ENCODE results near the gene PARD3. TPM values are rescaled to one million over a fixed set of nuclear protein-coding genes. Genes with fewer than 3 reads are reported as not detected.
A peak's percentile ranks its signal among the peaks of the same experiment; 100 is the strongest.

PARD3 gene
- total RNA-seq, 2 donors from 2014 or later, result 59.6 to 74.6 TPM

DNA sequence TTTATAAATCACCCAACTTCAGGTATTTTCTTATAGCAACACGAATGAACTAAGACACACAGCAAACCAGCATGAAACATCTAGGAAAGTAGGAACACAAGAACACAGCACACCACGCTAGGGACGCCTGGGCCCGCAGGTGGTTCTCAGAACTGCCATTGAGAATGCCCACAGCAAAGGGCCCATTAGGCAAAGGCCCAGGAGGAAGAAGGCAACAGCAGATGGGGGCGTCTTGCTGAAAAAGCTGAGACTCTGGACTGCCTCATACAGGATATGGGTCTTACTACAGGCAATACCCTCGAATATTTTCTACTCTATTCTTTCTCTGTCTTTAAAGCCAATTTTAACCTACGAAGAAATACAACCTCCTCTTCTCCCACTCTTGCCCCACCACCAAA is 77.3 kb downstream of the PARD3 start:
- H3K27me3 Mint-ChIP-seq (ENCODE audit: insufficient read depth), result no peaks in the 10 kb centered on the region
- WGBS, 2 experiments (ENCODE audit: insufficient coverage in 1 of 2, insufficient read length in 1 of 2), result 88 to 89% methylated on average over 7 of the region's 7 CpGs
- no peak for DNase-seq
- Histone ChIP-seq H3K36me3 (ENCODE audit: control insufficient read depth, insufficient read depth, low read length) (no peaks in the 10 kb centered on the region), H3K4me3 (ENCODE audit: low read length) (peak overlapping the region; percentile 10), H3K27me3 (ENCODE audit: control insufficient read depth, insufficient read depth, low read length, poor library complexity, severe bottlenecking) (no peaks in the 10 kb centered on the region), H3K9me3 (ENCODE audit: control insufficient read depth, low read length) (no peaks in the 10 kb centered on the region), H3K27ac (ENCODE audit: low read depth, low read length) (no peak overlapping the region), H3K4me1 (ENCODE audit: control insufficient read depth, insufficient read depth, low read length) (peaks cover 11% of the 10 kb centered on the region), H3K9ac (ENCODE audit: extremely low read depth, low read length, poor library complexity, severe bottlenecking) (no peak overlapping the region)
- H3K4me3 Mint-ChIP-seq, result peak overlapping the region; percentile 29
- H3K36me3 Mint-ChIP-seq (ENCODE audit: low read depth), result no peaks in the 10 kb centered on the region
- TF ChIP-seq, protein P1, sequence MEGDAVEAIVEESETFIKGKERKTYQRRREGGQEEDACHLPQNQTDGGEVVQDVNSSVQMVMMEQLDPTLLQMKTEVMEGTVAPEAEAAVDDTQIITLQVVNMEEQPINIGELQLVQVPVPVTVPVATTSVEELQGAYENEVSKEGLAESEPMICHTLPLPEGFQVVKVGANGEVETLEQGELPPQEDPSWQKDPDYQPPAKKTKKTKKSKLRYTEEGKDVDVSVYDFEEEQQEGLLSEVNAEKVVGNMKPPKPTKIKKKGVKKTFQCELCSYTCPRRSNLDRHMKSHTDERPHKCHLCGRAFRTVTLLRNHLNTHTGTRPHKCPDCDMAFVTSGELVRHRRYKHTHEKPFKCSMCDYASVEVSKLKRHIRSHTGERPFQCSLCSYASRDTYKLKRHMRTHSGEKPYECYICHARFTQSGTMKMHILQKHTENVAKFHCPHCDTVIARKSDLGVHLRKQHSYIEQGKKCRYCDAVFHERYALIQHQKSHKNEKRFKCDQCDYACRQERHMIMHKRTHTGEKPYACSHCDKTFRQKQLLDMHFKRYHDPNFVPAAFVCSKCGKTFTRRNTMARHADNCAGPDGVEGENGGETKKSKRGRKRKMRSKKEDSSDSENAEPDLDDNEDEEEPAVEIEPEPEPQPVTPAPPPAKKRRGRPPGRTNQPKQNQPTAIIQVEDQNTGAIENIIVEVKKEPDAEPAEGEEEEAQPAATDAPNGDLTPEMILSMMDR (conservative IDR thresholded peaks at IDR 0.05), result peak; percentile 46
- peaks cover 39% of the 10 kb centered on the region for H3K4me1 Mint-ChIP-seq
- peak overlapping the region; percentile 71 for H3K27ac Mint-ChIP-seq
- no peaks in the 10 kb centered on the region for H3K9me3 Mint-ChIP-seq

DNA sequence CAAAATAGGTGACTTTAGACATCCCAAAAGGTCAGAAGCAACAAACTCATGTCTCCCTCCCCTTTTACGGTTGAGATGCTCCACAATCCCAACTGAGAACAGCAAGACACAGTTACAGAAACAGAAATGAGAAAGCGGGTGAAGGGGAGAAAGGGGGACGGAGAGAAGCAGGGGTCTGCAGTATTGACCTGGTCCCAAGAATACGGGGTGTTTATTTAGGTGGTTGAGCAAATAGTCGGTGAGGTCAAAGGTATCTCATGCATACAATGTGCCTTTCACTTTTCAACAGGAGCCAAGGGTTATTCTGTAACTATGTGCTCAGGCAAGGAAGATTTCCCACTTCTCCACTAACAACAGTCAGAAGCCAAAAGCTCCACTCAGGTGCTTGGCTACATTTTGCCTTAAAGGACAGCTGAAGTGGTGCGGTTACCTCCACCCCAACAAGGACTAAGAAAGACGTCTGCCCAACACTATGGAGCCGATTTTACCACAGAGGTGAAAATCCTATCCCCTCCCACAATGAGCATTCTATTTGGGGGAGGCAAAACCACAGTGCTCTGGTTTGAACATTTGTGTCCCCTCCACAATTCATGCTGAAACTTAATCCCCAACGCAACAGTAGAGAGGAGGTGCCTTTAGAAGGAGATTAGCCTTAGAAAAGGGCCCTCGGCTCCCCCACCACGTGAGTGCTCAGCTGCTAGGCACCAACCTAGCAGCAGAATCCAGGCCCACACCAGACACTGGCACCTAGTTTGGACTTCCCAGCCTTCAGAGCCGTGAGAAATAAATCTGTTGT is 77.9 kb downstream of the PARD3 start:
- H3K9me3 Mint-ChIP-seq, result no peaks in the 10 kb centered on the region
- H3K27ac ChIP-seq (ENCODE audit: low read depth, low read length), result no peak overlapping the region
- H3K4me3 Mint-ChIP-seq, result peak overlapping the region; percentile 29
- 68 to 69% methylated on average over 2 to 12 of the region's 12 CpGs for WGBS, 2 experiments (ENCODE audit: insufficient coverage in 1 of 2, insufficient read length in 1 of 2)
- H3K9ac ChIP-seq (ENCODE audit: extremely low read depth, low read length, poor library complexity, severe bottlenecking), result no peak overlapping the region
- TF ChIP-seq, protein P1 (conservative IDR thresholded peaks at IDR 0.05), result no peak
- no peak for DNase-seq
- no peaks in the 10 kb centered on the region for H3K27me3 Mint-ChIP-seq (ENCODE audit: insufficient read depth)
- H3K4me1 Mint-ChIP-seq, result peaks cover 44% of the 10 kb centered on the region
- no peaks in the 10 kb centered on the region for H3K36me3 Mint-ChIP-seq (ENCODE audit: low read depth)
- peak overlapping the region; percentile 71 for H3K27ac Mint-ChIP-seq
- no peaks in the 10 kb centered on the region for H3K9me3 ChIP-seq (ENCODE audit: control insufficient read depth, low read length)
- no peaks in the 10 kb centered on the region for H3K27me3 ChIP-seq (ENCODE audit: control insufficient read depth, insufficient read depth, low read length, poor library complexity, severe bottlenecking)
- no peaks in the 10 kb centered on the region for H3K36me3 ChIP-seq (ENCODE audit: control insufficient read depth, insufficient read depth, low read length)
- peaks cover 11% of the 10 kb centered on the region for H3K4me1 ChIP-seq (ENCODE audit: control insufficient read depth, insufficient read depth, low read length)
- H3K4me3 ChIP-seq (ENCODE audit: low read length), result peak overlapping the region; percentile 10

DNA sequence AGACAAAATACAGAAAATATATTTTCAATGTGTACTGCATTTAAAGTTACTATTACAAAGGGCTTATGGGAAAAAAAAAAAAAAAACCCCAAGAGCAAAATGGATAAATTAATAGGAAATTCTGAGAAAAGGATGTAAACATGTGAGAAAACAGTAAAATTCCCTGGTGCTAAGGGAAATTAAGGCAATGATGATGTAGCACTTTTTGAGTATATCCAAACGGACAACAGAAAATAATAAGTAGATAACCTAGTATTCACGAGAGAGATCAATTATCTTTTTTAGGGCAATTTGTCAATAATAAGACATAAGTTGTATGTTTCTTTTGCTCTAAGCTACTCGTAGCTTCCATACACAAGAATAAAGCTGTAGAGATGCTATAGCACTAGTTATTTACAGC is 80.2 kb downstream of the PARD3 start:
- no peaks in the 10 kb centered on the region for H3K9me3 Mint-ChIP-seq
- Histone ChIP-seq H3K9me3 (ENCODE audit: control insufficient read depth, low read length) (no peaks in the 10 kb centered on the region), H3K9ac (ENCODE audit: extremely low read depth, low read length, poor library complexity, severe bottlenecking) (no peak overlapping the region), H3K4me3 (ENCODE audit: low read length) (no peak overlapping the region), H3K27me3 (ENCODE audit: control insufficient read depth, insufficient read depth, low read length, poor library complexity, severe bottlenecking) (no peaks in the 10 kb centered on the region), H3K36me3 (ENCODE audit: control insufficient read depth, insufficient read depth, low read length) (no peaks in the 10 kb centered on the region), H3K4me1 (ENCODE audit: control insufficient read depth, insufficient read depth, low read length) (peaks cover 6% of the 10 kb centered on the region), H3K27ac (ENCODE audit: low read depth, low read length) (no peak overlapping the region)
- H3K36me3 Mint-ChIP-seq (ENCODE audit: low read depth), result no peaks in the 10 kb centered on the region
- DNase-seq, result no peak
- peaks cover 41% of the 10 kb centered on the region for H3K4me1 Mint-ChIP-seq
- TF ChIP-seq, protein P1 (conservative IDR thresholded peaks at IDR 0.05), result no peak
- 96% methylated on average over 3 of the region's 3 CpGs; no CpG with 5 or more reads in 1 of the 2 experiments for WGBS, 2 experiments (ENCODE audit: insufficient coverage in 1 of 2, insufficient read length in 1 of 2)
- no peak overlapping the region for H3K27ac Mint-ChIP-seq
- H3K4me3 Mint-ChIP-seq, result no peak overlapping the region
- no peaks in the 10 kb centered on the region for H3K27me3 Mint-ChIP-seq (ENCODE audit: insufficient read depth)

Data from endodermal cell (in vitro differentiated cells).